NCI-H82 treated with DMSO at 0.1 percent for 48 hours (cell line): ENCODE data around the gene VEGFB.
A peak's percentile ranks its signal among the peaks of the same experiment; 100 is the strongest.

ENCODE experiments used
- DNase-seq: peaks from one replicate; lab custom pipeline; 2025; ENCODE audit not compliant: unreplicated experiment; lab: John Stamatoyannopoulos, UW

VEGFB gene

DNA sequence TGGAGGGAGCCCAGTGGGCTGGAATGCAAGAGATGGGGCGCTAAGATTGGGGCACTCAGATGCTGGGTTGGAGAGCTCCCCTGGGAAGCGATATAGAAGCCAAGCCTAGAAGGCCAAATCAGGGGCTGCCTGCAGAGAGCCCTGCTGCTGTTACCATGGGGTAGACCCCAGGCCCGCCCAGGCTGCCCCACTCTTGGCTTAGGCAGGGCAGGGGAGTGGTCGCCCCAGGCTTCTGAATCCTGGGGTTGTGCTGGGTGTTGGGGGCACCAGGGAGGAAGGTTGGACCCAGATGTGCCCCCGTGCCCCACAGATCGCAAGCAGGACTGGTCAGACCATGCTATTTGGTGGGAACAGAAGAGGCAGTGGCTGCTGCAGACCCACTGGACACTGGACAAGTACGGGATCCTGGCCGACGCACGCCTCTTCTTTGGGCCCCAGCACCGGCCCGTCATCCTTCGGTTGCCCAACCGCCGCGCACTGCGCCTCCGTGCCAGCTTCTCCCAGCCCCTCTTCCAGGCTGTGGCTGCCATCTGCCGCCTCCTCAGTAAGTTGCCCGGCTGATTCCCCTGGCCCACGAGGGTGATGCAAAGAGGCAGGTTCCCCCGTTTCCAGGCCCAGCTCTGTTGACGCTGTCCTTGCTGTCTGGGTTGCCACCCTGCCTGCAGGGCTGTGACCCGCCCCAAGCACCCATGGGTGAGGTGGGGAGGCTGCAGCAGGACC, 23.9 kb upstream of the VEGFB start:
- DNase-seq, result no peak

DNA sequence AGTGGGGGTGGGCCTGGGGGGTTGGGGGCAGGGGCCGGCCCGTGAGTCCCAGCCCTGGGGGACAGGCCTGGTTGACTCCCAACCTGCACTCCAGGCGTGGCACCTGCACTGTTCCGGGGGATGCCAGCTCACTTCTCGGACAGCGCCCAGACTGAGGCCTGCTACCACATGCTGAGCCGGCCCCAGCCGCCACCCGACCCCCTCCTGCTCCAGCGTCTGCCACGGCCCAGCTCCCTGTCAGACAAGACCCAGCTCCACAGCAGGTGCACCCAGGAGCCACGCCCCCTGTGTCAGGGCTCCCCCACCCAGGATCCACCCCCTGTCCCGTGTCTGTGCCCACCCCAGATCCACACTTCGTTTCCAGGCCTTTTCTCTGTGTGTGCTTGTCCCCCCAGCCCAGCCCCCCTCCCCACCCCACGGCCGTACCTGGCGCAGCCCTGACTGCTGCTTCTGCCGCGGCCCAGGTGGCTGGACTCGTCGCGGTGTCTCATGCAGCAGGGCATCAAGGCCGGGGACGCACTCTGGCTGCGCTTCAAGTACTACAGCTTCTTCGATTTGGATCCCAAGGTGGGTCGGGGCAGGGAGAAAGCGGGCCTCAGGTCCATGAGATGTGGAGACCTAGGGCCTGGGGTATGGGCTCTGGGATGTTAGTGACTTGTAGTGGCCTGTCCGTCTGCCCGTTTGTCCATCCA, 23.1 kb upstream of the VEGFB start:
- no peak for DNase-seq

DNA sequence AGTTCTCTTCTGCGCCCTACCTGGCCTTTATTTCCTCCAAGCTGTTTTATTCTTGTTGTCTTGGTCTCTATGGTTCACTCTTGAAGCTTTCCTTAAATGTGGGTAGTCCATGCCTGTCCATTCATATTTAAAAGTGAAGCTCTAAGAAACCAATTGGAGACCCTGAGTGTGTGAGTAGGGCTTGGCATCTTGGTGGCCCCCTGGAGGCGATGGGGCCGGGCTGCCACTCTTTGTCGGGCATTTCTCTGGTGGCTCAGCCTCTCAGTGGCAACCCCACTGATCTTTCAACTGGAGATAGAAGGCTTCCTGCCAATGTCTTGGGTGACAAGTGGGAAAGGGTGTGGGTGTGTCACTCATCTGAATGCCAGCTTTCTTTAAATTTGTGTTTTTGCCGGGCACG, 17.5 kb upstream of the VEGFB start:
- no peak for DNase-seq

DNA sequence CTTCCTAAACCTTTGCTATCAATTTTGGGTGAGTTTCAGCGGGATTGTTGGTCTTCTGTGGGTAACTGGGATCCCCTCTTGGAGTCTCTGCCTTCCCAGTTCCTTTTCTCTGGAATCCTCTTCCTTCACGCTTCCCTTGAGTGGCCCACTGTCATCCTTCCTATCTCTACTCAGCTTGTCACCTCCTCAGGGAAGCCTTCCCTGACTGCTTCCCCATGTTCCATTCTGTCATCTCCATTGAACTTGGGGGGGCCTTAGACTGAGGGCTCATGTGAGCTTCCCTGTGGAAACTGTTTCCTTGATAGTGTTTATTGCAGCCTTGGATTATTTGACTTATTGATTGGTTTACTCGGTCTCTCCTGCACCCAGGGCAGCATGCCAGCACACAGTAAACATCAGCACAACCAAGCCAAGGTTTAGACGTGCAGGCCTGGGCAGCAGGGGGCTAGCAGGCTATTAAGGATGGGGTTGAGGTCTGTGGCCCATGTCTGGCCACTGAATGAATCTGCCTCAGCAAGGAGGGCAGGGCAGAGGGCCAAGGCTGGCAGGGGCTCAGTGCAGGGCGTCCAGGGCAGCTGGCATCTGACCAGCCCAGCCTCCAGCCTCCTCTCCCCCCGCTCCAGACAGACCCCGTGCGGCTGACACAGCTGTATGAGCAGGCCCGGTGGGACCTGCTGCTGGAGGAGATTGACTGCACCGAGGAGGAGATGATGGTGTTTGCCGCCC, 15.6 kb upstream of the VEGFB start:
- DNase-seq, result no peak

DNA sequence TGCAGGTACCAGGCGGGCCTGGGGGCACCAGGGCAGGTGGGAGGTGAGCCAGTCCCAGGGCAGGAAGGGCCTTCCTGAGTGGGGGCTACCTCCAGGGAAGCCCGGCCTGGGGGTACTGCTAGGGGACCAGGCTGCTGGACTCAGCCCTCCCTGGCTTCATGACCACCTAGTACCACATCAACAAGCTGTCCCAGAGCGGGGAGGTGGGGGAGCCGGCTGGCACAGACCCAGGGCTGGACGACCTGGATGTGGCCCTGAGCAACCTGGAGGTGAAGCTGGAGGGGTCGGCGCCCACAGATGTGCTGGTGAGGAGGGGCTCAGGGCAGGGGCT, 15.1 kb upstream of the VEGFB start:
- DNase-seq, result no peak

DNA sequence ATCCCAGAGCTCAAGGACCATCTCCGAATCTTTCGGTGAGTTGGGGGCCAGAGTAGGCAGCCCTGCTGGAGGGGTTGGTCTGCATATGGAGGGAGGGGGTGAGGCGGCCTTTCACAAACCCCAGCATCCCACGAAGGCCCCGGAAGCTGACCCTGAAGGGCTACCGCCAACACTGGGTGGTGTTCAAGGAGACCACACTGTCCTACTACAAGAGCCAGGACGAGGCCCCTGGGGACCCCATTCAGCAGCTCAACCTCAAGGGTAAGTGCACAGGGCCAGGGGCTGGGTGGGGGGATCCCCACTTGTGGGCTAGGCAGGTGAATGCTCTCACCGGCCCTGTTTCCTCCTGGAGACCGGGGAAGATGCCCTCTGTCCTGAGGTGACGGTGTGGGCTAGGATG, 14.6 kb upstream of the VEGFB start:
- DNase-seq, result no peak

DNA sequence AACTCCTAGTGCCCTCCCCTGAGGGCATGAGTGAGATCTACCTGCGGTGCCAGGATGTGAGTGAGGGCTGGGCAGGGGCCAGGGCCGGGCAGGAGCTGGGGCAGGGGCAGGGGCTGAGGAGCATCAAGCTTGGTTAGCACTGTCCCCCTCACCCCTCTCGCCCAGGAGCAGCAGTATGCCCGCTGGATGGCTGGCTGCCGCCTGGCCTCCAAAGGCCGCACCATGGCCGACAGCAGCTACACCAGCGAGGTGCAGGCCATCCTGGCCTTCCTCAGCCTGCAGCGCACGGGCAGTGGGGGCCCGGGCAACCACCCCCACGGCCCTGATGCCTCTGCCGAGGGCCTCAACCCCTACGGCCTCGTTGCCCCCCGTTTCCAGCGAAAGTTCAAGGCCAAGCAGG, 14.1 kb upstream of the VEGFB start:
- DNase-seq, result no peak

DNA sequence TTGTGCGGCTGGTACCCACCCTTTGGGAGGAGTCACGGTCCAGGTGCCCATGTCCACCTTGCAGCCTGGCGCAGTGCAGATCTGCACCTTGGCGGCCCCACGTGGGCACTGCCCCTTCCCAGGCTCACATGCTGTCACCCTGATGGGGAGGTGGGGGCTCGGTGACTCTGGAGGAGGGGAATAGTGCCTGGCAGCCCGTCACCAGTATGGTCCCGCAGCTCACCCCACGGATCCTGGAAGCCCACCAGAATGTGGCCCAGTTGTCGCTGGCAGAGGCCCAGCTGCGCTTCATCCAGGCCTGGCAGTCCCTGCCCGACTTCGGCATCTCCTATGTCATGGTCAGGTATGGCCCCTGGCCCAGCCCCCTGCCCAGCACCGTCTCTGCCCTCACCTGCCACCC, 13.6 kb upstream of the VEGFB start:
- DNase-seq, result no peak

DNA sequence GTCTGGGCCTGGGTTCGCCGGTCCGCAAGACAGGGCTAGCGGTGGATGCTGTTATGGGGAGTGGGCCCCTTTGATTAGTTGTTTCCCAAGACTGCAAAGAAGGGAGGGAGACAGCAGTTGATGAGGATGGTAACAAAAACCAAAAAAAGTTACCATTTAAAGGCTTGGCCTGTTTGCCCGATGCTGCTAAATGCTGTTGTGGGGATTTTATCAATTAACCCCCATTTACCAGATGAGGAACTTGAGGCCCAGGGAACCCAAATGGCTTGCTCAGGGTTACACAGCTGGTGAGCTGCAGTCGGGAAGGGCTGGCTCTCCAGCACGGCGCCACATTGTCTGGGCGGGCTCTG, 11.8 kb upstream of the VEGFB start:
- DNase-seq, result no peak

DNA sequence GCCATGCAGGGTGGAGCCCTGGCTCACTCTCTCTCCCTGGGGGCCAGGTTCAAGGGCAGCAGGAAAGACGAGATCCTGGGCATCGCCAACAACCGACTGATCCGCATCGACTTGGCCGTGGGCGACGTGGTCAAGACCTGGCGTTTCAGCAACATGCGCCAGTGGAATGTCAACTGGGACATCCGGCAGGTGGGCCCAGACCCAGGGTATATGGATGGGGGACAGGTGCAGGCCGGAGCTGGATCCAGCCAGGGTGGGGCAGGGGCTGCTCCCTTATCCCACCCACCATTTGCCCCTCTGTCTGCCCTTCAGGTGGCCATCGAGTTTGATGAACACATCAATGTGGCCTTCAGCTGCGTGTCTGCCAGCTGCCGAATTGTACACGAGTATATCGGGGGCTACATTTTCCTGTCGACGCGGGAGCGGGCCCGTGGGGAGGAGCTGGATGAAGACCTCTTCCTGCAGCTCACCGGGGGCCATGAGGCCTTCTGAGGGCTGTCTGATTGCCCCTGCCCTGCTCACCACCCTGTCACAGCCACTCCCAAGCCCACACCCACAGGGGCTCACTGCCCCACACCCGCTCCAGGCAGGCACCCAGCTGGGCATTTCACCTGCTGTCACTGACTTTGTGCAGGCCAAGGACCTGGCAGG, 11.3 kb upstream of the VEGFB start:
- no peak for DNase-seq

DNA sequence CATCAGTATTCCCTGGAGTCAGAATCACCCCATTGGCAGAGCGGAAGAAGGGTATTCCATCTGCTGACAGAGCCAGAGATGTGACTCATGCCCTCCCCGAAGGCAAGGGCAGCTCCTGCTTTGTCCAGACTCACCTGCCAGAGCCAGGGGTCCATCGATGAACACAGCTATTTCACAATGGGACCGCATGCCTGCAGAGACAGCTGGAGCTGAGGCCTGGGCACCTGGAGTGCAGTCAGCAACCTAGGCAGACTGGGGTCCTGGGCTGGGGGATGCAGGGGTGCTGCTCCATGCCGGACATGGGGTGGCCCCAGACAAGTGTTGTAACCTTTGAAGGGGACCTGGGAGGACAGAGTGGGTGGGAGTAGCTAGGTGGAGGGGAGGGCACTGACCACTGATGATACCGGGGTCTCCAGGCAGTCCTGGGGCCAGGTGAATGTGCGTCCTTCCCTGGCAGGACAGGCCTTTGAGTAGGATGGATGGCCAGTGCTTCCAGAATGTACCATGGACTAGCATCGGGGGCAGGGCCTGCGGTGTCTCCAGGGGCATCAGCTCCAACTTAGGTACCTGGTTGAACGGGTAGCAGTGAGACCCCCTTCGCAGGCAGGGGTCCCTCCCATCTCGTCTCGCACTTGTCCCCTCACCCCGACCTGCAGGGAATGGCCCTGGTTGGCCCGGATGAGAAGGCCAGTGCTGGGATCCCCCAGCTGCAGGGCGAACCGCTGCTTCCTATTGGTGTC, 10.1 kb upstream of the VEGFB start:
- DNase-seq, result no peak

DNA sequence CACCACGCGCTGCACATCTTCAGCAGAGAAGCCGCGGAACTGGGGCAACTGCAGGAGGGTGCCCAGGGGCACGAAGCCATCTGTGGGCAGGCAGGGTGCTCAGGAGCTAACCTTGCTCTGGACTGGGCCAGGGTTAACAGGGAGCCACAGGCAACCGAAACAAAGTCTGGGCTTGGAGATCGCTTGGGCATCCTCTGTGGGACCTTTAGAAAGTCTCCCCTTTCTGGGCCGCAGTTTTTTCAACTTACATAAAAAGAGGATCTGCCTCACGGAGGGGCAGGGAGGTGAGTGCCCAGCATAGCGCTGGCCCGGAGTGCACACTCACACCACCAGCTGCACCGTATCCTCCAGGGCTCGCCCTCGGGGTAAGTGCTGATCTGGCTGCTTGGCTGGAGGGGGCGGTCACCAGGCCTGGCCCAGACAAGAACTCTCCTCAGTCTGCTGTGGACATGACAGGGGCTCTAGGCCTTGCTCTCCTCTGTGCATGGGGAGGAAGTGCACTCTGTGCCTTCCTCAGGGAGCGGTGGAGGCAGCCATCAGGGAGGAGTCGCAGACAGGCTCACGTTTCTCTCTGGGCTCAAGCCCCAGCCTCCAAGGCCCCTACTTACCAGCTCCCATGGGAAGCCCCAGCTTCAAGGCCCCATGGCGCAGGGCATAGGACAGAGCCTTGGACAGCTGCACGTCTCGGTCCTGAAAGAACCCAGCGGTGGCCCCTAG, 9.3 kb upstream of the VEGFB start:
- no peak for DNase-seq

DNA sequence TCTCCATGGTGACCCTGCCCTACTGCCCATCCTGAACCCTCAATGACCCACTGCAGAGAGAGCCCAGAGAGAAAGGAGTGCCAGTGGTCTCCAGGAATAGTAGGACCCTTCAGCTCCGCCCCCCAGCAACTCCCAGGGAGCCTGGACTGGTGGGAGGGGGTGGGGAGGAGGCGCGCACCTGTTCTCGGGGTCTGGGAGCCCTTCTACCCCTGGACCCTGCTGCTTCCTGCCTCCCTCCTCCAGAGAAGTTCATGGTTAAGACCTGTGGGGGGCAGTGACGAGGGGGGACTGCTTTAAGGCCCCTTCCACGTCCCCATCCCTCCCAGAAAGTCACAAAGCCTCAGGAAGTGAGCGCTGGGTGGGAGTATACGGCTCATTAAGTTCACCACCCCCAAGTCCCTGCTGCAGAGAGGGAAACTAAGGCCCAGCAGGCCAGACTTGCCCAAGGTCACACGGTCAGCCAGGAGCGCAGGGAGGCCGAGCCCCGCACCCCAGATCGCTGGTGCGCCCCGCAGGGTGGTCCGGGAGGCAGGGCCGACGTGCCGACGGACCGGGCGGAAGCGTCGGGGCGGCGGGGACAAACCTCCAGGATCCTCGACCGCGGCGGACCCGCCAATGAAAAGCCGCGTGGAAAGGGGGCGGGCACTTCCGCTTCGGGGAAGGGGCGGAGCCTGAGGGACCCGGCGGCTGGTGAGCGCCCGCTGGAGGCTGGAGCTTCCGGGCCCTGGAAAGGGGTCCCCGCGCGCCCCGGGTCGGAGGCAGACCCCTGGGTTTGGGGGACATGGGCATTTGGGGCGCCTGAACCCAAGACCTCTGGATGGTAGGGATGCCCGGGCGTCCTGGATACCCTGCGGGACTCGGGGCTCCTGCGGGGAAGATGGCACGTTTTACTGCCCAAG, 8.5 kb upstream of the VEGFB start, which contains the start of the genes NUDT22 and TRPT1:
Gene NUDT22 (plus strand): TSS at position 667 of the 899 bp plus-strand sequence. CDS start 379 bp downstream, outside the sequence.
Gene TRPT1 (minus strand): TSS at position 579 of the 899 bp plus-strand sequence. CDS start 326 bp downstream, at position 253.
- peak; percentile 32 for DNase-seq

DNA sequence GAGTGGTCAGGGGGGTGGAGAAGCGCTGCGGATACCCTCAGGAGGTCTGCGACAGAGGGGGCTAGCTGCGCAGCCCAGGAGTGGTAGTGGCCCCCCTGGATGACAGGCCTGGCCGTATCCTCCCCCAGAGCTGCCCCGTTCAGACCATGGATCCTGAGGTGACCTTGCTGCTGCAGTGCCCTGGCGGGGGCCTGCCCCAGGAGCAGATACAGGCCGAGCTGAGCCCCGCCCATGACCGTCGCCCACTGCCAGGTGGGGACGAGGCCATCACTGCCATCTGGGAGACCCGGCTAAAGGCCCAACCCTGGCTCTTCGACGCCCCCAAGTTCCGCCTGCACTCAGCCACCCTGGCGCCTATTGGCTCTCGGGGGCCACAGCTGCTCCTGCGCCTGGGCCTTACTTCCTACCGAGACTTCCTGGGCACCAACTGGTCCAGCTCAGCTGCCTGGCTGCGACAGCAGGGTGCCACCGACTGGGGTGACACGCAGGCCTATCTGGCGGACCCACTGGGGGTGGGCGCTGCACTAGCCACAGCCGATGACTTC, 7.8 kb upstream of the VEGFB start:
- DNase-seq, result no peak

DNA sequence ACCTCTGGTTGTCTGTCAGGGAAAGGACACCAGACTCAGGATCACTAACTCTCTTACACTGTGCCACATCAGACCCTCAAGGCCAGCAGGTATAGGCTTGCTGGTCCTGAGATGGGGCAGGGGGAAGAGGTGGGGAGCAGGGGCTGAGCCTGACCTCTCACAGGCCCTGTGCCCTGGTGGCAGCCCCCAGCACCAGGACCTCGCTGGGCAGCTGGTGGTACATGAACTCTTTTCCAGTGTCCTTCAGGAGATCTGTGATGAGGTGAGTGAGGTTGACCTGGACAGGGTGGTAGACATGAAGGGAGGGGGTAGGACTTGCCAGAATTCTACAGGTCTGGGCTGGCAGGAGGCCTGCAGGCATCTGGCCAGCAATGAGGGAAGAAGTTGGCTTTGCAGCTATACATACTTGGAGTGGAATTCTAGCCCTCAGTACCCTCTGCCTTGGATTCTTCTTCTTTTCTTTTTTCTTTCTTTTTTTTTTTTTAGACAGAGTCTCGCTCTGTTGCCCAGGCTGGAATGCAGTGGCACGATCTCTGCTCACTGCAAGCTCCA, 6.9 kb upstream of the VEGFB start:
- DNase-seq, result no peak

DNA sequence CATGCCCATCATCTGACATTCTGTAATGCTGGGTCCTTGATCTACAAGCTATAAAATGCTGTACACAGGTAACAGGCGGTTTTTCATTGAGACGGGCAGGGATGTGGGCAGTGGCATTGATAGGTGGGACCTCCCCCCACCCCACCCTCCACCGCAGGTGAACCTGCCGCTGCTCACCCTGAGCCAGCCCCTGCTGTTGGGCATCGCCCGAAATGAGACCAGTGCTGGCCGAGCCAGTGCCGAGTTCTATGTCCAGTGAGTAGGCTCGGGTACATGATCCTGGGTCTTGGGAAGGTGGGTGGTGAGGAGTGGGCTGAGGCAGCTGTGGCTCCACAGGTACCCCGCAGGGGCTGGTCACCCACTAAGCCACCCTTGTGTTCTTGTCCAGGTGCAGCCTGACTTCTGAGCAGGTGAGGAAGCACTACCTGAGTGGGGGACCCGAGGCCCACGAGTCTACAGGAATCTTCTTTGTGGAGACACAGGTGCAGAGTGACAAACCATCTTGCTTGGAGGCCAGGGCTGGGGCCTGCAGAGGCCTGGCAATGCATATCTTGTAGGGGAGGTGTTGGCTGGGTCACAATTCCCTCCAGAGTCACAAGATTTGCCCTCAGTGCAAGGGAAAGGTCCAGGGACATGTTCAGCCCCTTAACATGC, 5.2 kb upstream of the VEGFB start:
- no peak for DNase-seq

DNA sequence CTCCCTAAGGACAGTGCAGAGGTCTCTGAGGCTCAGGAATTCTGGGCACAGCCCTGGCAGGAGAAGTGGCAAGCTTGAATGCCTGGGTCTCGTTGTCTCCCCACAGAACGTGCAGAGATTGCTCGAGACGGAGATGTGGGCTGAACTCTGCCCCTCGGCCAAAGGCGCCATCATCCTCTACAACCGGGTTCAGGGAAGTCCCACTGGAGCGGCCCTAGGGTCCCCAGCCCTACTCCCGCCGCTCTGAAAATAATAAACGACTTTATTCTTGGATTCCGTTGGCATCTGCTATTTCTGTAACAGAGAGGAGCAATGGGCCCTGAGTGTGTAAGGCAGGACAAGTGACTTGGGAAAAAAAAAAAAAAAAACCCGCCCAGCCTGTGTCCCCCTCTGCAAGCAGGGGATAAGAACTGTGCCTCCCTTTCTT, 4.6 kb upstream of the VEGFB start:
- no peak for DNase-seq
